Measurements from ENCODE around the gene NLRC4. TPM values are rescaled to one million over a fixed set of nuclear protein-coding genes. Genes with fewer than 3 reads are reported as not detected.

The NLRC4 gene
- total and polyA plus RNA-seq, 2 of the 4 experiments (the other 2 are of a cell fraction) = not detected

DNA sequence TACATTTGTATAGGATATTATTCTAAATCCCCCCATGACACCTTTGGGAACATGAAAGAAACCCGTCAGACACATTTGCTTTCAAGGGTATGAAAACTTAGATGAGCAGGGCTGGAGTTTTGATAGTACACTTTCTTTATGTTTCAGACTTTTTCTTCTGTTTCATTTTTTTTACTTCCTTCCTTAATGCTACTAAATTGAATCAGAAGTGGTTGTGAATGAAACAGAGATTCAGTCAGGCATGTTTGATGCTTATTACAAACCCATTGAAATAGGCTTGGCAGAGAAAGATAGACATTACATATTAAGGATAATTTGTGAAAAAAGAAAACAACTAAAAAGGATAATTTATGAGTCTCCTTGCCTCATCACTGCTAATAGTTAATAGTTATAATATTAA, 72.3 kb downstream of the NLRC4 start:
- no peak overlapping the region for H3K56ac ChIP-seq (ENCODE audit: extremely low read depth, insufficient read depth, low read length)
- H3K4me3 ChIP-seq (ENCODE audit: insufficient read depth, low read depth, low read length) = no peak overlapping the region
- H2BK20ac ChIP-seq (ENCODE audit: low read depth, low read length) = no peak overlapping the region
- no peak for TF ChIP-seq SMC3 (IDR thresholded peaks at IDR 0.05; ENCODE audit: low read depth, low read length)
- TF ChIP-seq CEBPB (IDR thresholded peaks at IDR 0.05; ENCODE audit: low read depth, low read length) = no peak
- TF ChIP-seq, protein P1, sequence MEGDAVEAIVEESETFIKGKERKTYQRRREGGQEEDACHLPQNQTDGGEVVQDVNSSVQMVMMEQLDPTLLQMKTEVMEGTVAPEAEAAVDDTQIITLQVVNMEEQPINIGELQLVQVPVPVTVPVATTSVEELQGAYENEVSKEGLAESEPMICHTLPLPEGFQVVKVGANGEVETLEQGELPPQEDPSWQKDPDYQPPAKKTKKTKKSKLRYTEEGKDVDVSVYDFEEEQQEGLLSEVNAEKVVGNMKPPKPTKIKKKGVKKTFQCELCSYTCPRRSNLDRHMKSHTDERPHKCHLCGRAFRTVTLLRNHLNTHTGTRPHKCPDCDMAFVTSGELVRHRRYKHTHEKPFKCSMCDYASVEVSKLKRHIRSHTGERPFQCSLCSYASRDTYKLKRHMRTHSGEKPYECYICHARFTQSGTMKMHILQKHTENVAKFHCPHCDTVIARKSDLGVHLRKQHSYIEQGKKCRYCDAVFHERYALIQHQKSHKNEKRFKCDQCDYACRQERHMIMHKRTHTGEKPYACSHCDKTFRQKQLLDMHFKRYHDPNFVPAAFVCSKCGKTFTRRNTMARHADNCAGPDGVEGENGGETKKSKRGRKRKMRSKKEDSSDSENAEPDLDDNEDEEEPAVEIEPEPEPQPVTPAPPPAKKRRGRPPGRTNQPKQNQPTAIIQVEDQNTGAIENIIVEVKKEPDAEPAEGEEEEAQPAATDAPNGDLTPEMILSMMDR (conservative IDR thresholded peaks at IDR 0.05; ENCODE audit: low read depth, low read length) = no peak
- TF ChIP-seq RFX5 (IDR thresholded peaks at IDR 0.05; ENCODE audit: low read depth, low read length) = no peak
- no peak for TF ChIP-seq FOS (IDR thresholded peaks at IDR 0.05; ENCODE audit: low read depth, low read length)
- TF ChIP-seq NFE2L2 (IDR thresholded peaks at IDR 0.05; ENCODE audit: low read depth, low read length) = no peak
- TF ChIP-seq, protein P2, sequence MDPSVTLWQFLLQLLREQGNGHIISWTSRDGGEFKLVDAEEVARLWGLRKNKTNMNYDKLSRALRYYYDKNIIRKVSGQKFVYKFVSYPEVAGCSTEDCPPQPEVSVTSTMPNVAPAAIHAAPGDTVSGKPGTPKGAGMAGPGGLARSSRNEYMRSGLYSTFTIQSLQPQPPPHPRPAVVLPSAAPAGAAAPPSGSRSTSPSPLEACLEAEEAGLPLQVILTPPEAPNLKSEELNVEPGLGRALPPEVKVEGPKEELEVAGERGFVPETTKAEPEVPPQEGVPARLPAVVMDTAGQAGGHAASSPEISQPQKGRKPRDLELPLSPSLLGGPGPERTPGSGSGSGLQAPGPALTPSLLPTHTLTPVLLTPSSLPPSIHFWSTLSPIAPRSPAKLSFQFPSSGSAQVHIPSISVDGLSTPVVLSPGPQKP (IDR thresholded peaks at IDR 0.05; ENCODE audit: borderline replicate concordance, low read depth, low read length) = no peak
- TF ChIP-seq, protein P3, sequence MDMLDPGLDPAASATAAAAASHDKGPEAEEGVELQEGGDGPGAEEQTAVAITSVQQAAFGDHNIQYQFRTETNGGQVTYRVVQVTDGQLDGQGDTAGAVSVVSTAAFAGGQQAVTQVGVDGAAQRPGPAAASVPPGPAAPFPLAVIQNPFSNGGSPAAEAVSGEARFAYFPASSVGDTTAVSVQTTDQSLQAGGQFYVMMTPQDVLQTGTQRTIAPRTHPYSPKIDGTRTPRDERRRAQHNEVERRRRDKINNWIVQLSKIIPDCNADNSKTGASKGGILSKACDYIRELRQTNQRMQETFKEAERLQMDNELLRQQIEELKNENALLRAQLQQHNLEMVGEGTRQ (IDR thresholded peaks at IDR 0.05; ENCODE audit: low read depth, low read length) = no peak
- no peak for TF ChIP-seq MAFK (IDR thresholded peaks at IDR 0.05; ENCODE audit: low read depth, low read length)
- no peak for TF ChIP-seq MAZ (IDR thresholded peaks at IDR 0.05; ENCODE audit: borderline replicate concordance, low read depth, low read length)
- no peak for TF ChIP-seq MXI1 (IDR thresholded peaks at IDR 0.05; ENCODE audit: borderline replicate concordance, low read depth, low read length)
- no peak for TF ChIP-seq POLR2A (IDR thresholded peaks at IDR 0.05; ENCODE audit: low read depth, low read length)
- no peak for TF ChIP-seq BHLHE40 (IDR thresholded peaks at IDR 0.05; ENCODE audit: low read depth, low read length)
- no peak for TF ChIP-seq CHD1 (IDR thresholded peaks at IDR 0.05; ENCODE audit: low read depth, low read length)
- no peak for TF ChIP-seq RAD21 (IDR thresholded peaks at IDR 0.05; ENCODE audit: low read length)
- no peak for TF ChIP-seq RCOR1 (IDR thresholded peaks at IDR 0.05; ENCODE audit: insufficient replicate concordance, low read length)
- H3K9ac ChIP-seq (ENCODE audit: low read depth, low read length) = no peak overlapping the region
- H3K14ac ChIP-seq (replicated peaks; ENCODE audit: low read depth, low read length) = no peak overlapping the region
- no peak overlapping the region for H2BK15ac ChIP-seq (ENCODE audit: low read depth, low read length)
- no peak overlapping the region for H3K27ac ChIP-seq (ENCODE audit: insufficient read depth, low read length)
- H4K20me1 ChIP-seq (ENCODE audit: insufficient read depth, low read length) = no peaks in the 10 kb centered on the region
- no peak overlapping the region for H4K8ac ChIP-seq (ENCODE audit: low read depth in 2 of 2, low read length in 2 of 2)
- BruUV-seq (replicated peaks) = no TSS peak
- H2BK5ac ChIP-seq (ENCODE audit: low read depth, low read length, poor library complexity, severe bottlenecking) = no peak overlapping the region
- H3K9me3 ChIP-seq (ENCODE audit: control insufficient read depth, insufficient read depth, low read length) = no peaks in the 10 kb centered on the region
- dilution Hi-C loops (cut with HindIII; ENCODE audit: low sequenced_read_pairs, unreplicated experiment) (no loop called here), in situ Hi-C loops (cut with MboI; ENCODE audit: low sequenced_read_pairs) (no loop called here), intact Hi-C loops (cut with micrococcal nuclease) (no loop called here)
- no peaks in the 10 kb centered on the region for H3K27me3 ChIP-seq (ENCODE audit: control insufficient read depth, insufficient read depth, low read length)
- peaks cover 0 to 2% of the 10 kb centered on the region in 2 experiments; a peak in 1 of 4 replicates for H3K79me1 ChIP-seq (ENCODE audit: low read depth in 1 of 2, low read length in 2 of 2)
- no peak overlapping the region for H4K91ac ChIP-seq (ENCODE audit: insufficient read depth, low read depth, low read length)
- peaks cover 2% of the 10 kb centered on the region; the same call in 1 of the 2 replicates for H3K4me1 ChIP-seq (ENCODE audit: control insufficient read depth, insufficient read depth, low read length)
- no peak overlapping the region for H2AK9ac ChIP-seq (replicated peaks; ENCODE audit: low read depth, low read length, poor library complexity)
- no peak overlapping the region for H3K18ac ChIP-seq (ENCODE audit: low read depth, low read length)
- no CpG with 5 or more reads among the region's 1 CpG for WGBS, 2 experiments (ENCODE audit: extremely low coverage in 2 of 2, insufficient read length in 1 of 2)
- no peak overlapping the region for H2BK120ac ChIP-seq (ENCODE audit: low read depth, low read length)
- DNase-seq (no peak), ATAC-seq (ENCODE audit: low read depth) (no peak)
- CTCF ChIA-PET = no interaction called here
- no peak overlapping the region for H3K4me2 ChIP-seq (ENCODE audit: low read depth, low read length)
- POLR2A ChIA-PET (ENCODE audit: unreplicated experiment) = no interaction called here
- no peak overlapping the region for H3K23ac ChIP-seq (ENCODE audit: low read depth, low read length)
- no peak overlapping the region for H2AFZ ChIP-seq (replicated peaks; ENCODE audit: low read length, poor library complexity)
- no peaks in the 10 kb centered on the region for H3K9me1 ChIP-seq (ENCODE audit: insufficient read depth, low read length)
- no peak overlapping the region for H2AK5ac ChIP-seq (ENCODE audit: low read depth, low read length)
- H3K36me3 ChIP-seq (ENCODE audit: control insufficient read depth, insufficient read depth, low read length) = peaks cover 5% of the 10 kb centered on the region; the same call in 1 of the 2 replicates
- H3K4ac ChIP-seq (ENCODE audit: low read depth, low read length) = no peak overlapping the region
- H4K5ac ChIP-seq (ENCODE audit: low read depth, low read length) = no peak overlapping the region
